ENCODE results near the gene DGKI.
A peak's percentile ranks its signal among the peaks of the same experiment; 100 is the strongest.

Gene DGKI

DNA sequence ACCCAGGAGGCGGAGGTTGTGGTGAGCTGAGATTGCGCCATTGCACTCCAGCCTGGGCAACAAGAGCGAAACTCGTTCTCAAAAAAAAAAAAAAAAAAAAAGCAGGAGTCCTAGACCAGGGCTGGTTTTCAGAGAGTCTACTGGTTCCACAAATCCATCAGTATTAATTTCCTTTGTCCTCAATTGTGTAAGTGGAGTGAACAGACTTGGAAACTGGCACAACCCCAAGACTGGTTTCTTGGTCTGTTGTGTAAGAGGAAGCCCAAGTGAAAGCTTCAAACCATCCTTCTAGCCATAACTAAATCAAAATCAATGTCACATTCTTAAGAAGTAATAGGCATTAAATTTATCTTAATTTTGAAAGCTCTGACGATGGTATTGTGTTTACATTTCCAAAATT, 213.6 kb downstream of the DGKI start:
- DNase-seq (ENCODE audit: low read depth, low spot score), result no peak

DNA sequence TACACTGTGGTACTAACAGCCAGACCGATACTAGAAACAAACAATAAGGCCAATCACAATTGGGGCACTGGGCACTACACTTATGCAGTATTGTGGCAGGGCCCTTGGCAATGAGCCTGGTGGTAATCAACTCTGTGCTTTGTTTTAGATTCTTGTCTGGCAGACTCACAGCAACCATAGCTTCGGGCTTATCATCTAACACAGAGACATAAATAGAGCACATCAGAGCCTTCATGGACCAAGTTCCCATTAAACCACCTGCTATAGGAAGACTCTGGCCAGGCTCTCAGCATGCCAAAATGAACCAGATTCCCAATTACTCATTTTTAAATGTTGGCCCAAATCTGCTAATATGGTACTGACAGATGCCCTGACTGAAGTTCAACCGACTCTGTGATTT, 218.6 kb downstream of the DGKI start:
- DNase-seq (ENCODE audit: low read depth, low spot score), result no peak
- no peak overlapping the region for H3K27ac ChIP-seq

More for the DNA sequence above, 213.6 kb downstream of the DGKI start:
- H3K27ac ChIP-seq, result no peak overlapping the region

DNA sequence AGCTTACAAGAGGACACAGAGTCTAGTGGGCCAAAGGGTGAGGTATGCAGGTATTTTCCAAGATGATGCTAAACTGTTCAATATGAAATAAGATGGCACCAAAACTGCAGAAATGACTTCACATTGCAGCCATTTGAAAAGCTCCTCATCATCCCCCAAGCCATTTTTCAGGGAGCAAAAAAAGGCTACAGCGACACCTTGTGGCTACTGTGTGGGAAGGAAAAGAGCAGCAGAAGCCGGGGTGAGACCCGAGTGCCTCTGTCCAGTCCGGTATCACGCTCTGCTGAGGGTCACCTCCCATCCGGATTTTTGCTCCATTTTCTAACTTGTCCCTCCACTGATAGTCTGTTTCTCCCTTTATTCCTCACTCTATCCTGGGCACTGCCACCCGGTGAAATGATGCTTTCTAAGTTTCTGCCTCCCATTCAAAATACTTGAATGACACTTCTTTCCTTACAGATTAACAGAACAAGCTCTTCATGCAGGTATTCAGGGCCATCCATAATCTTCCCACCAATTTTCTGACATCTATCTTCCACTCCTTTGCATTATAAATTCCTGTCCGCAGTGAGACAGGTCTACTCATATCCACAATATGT, 220.2 kb downstream of the DGKI start:
- DNase-seq (ENCODE audit: low read depth, low spot score), result no peak
- no peak overlapping the region for H3K27ac ChIP-seq

DNA sequence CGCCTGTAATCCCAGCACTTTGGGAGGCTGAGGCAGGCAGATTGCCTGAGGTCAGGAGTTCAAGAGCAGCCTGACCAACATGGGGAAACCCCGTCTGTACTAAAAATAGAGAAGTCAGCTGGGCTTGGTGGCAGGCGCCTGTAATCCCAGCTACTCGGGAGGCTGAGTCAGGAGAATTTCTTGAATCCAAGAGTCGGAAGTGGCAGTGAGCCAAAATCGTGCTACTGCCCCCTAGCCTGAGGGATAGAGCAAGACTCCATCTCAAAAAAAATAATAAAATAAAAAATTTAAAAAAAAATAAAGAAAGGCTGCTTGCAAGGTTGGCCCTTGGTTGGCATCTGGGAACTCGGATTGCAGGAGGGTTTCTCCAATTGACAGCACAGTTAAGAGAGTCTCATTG, 221.6 kb downstream of the DGKI start:
- H3K27ac ChIP-seq, result no peak overlapping the region
- DNase-seq (ENCODE audit: low read depth, low spot score), result no peak

DNA sequence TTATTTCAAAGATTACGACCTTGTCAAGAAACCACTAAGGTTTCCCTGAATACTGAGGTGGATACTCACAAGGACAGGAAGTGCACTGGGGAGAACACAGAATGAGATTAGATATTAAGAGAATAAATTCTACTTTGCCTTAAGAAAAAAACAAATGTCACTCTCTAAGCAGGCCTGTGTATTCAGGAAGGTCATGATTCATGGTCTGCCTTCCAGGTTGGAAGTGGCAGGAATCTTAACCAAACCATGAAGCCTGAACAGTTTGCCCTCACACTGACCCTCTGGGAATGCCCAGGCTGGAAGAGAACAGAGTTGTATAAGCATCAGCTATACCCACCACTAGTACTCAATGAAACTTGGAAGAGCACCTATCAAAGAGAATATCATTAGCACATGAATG, 227.6 kb downstream of the DGKI start:
- no peak overlapping the region for H3K27ac ChIP-seq

DNA sequence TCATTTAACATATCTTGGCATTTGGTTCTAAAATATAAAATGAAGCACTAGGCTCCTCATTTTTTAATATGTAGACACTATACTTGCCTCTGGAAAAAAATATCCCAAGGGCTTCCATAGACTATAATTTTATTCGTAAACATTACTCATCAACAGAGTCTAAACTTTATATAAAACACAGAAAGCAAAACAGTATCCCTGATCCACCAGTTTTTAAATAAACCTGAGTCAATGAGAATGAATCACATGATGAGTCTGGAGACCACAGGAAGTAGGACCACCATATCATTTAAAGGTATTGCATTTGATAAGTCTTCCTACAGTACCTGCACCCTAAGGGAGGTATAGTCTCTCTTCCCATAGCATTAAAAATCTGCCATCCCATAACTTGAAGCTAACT, 228.0 kb downstream of the DGKI start:
- no peak for DNase-seq (ENCODE audit: low read depth, low spot score)
- H3K27ac ChIP-seq, result no peak overlapping the region

More for the DNA sequence above, 227.6 kb downstream of the DGKI start:
- DNase-seq (ENCODE audit: low read depth, low spot score), result no peak

DNA sequence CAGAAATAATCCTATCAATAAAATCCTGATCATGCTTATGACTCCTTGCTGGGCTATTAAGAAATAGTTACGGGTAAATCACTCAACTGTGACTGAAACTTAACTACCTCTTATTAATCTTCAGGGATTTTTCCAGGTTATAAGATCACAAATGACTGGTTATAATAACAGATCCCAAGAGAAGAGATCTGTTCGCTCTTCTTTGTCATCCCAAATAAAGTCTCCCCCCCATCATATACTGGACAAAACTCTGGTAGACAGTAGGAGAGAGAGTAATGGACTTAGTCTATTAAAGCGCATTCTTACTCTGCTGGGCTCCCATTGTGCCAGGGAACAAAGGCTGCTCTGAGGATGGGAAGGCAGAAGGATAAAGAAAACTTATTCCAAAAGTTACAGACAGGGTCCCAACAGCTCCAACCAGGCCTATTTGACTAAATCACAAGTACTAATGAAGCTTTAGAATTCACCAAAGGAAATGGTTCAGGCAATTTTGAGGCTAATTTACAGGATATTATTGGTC, 233.7 kb downstream of the DGKI start:
- no peak for DNase-seq (ENCODE audit: low read depth, low spot score)
- no peak overlapping the region for H3K27ac ChIP-seq

DNA sequence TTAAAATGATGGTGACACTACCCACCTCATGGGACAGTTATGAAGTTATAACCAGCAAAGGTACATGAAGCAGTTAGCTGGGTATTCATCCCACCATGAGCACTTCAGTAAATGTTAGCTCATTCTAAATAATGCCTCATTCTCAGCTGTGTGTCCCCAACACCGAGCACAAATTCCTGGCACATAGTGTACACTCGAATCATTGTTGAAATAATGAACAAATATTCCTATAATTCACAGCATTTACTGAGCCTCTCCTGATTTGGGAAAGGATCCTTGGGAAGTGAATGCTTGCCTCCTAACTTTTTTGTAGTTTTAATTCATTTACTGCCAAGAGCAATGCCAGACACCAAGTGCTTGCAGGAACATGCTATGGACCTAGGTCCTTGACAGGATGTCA, 235.2 kb downstream of the DGKI start:
- no peak for DNase-seq (ENCODE audit: low read depth, low spot score)
- H3K27ac ChIP-seq, result no peak overlapping the region

DNA sequence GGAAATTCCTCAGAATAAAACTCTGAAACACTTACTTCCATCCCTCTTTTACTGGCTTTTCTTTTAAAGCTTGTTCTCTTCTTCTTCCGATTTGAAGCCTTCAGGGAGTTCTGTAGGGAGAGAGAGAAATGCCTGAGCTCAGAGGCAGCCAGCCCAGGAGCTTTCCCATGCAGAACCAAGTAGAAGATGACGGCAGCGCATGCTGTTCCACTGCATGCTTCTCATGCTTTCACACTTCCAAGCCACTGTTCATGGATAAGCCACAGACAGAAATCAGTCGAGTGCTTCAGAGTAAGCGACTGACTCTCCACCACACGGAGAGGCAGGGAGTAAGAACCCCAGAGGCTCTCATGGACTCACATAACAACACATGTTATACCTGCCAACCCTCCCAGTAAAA, 237.3 kb downstream of the DGKI start:
- DNase-seq (ENCODE audit: low read depth, low spot score), result no peak
- no peak overlapping the region for H3K27ac ChIP-seq

DNA sequence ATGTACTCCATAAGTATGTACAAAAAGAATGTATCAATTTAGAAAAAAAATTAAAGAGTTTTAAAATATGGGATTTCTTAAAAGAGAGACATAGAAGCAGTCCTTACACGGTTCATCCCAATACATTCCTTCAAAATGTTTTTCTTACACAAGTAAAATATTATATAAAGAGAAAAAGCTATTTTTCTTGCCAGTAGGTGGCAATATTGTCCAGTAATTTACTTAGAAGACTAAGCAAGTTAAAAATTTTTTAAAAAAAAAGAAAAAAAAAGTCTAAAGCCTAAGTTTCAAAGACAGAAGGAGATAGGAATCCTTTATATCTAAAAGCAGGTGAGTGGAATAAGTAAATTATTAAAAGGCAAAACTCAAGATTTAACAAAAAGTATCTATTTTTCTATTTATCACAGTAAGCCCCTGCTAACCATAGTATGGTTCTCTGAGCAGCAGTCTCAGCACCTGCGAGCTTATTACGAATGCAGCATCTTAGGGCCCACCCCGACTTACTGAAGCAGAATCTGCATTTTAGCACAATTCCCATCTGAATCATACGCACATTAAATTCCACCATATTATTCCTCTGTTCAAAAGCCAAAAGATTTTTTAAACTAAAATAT, 240.6 kb downstream of the DGKI start:
- DNase-seq (ENCODE audit: low read depth, low spot score), result no peak
- no peak overlapping the region for H3K27ac ChIP-seq

DNA sequence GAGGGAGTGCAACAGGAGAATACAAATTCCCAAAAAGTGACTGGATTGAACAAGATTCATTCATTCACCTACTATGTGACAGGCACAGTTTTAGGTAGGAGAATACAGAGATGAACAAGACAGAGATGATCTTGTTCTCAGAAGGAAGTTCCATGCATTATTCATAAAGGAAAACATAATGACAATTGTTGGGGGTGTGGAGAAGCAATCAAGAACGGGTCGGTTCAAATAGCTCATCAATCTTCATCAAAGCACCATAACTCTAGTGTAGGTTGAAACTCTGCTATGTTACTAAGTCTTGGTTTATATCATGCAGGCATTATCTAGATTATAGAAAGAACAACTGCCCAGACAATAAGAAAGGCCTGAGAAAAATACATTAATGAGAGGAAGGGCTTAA, 243.7 kb downstream of the DGKI start:
- DNase-seq (ENCODE audit: low read depth, low spot score), result no peak
- H3K27ac ChIP-seq, result no peak overlapping the region

DNA sequence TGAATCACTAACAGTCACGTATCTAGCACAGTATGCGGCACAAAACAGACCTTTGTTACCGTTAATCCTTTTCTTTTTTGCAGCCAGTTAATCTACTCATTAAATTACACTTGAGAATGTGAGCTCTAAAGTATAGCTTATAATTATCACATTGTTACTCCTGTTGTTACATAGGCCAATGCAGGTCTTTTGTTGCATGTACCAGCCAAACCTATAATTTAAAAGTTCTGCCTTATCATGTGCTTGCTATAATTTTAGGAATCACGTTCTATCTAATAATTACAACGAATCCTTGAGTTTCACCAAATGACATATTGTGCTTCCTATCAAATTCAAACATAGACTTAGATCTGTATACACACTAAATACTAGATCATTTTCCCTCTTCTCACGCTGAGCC, 245.1 kb downstream of the DGKI start:
- no peak overlapping the region for H3K27ac ChIP-seq
- no peak for DNase-seq (ENCODE audit: low read depth, low spot score)

DNA sequence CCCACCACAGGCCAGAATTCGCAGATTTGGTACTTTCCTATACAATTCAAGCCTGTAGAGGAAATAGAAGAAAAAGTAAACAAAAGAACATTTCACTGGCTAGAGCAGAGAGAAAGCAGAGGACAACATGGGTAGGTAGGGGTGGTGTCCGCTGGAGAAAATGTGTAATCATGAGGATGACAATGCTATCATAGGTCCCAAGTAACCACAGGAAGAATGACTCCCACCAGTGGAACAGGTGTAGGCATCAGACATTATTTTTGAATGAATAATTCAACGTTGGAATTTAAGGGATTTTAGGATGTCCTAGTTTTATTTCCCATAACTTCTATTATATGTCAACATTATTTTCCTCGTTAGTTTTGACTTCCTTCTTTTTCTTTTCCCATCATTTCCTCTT, 248.9 kb downstream of the DGKI start:
- H3K27ac ChIP-seq, result no peak overlapping the region
- DNase-seq (ENCODE audit: low read depth, low spot score), result no peak

DNA sequence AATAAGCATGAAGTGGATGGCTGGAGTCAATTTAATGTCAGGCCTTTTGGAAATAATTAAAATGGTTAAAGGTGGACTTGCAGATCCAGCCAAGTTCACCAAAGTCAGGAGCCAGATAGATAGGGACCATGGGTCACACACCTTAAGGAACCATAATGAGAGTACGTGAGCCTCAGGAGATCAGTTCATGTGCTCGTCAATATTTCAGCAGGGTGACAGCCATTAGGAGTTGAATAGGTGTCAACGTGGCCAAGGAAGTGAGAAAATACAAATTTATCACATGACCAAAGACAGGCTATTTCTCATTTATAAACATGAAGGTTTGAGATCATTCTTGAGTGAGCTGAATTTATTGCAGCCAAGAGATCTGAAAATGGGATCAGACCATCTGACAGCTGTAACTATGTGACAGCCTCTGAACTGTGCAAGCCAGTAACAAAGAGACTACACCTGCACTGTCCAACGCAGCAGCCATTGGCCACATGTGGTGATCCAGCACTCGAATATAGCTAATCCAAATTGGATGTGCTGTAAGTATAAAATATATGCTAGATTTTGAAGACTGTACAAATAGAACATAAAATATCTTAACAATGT, 253.6 kb downstream of the DGKI start:
- H3K27ac ChIP-seq, result no peak overlapping the region
- DNase-seq (ENCODE audit: low read depth, low spot score), result no peak

DNA sequence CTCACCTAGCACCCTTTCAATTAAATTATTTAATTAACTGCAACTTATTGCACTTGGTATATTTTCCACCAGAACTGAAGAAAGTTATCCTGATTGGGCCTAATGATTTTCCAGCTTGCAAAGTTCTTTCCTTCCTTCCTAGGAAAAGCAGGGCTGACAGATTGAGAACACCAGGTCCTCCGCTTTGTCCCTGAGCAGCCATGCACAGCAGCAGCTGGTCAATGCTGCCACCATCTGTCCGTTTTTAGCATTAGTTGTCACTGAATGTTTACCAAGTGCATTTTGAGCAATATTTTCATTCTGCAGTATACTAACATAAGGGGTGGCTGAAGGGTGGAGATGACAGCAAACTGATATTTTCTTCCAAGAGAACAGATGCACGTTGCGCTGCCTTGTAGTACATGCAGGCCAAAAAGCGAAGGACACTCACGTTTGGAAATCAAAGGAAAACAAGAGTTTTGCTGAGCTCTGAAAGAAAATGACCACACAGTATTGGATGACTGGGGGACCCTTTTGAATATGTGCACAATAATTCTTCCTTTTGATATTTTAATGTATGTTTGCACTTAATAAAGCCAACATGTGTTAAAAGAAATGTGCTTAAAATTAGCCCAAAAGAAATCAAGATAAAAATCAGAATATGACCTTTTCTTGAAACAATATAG, 254.4 kb downstream of the DGKI start:
- peak overlapping the region; percentile 59 for H3K27ac ChIP-seq
- peak; percentile 12 for DNase-seq (ENCODE audit: low read depth, low spot score)

DNA sequence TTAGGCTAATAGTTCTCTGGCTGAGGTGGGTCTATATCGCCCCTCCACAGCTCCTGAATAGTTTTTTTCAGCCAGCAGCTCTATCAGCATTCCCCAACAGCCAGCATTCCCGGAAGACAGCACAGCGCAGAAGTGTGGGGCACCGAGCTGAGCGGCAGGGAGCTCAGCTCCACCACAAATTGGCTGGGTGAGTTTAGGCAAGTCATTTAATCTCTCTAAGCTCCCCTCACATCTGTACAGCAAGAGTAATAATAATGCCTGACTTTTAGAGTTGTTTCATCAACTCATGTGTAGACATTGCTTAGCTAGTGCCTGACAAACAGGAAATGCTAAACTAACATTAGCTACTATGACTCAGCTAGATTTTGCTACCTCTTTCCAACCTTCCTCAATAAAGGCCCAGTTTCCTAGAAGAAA, 255.3 kb downstream of the DGKI start:
- DNase-seq (ENCODE audit: low read depth, low spot score), result peak; percentile 16
- H3K27ac ChIP-seq, result peak overlapping the region; percentile 59

DNA sequence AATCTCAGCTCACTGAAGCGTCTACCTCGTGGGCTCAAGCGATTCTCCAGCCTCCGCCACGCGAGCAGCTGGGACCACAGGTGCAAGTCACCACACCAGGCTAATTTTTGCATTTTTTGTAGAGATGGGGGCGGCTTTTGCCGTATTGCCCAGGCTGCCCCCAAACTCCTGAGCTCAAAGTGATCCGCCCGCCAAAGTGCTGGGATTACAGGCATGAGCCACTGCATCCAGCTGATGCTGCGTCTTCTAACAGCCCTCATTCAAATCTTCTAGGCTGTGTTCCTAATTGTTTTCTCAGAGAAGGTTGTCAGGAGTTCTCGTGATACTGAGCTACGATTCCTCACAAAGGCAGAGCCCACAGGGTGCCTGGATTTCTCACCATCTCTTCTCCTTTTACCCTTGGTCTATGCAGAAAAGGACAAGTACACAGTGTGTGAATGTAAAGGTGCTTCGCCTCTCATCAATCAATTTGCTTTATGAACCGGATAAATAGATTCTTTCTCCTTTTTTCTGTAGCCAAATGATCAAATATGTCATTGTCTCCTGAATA, 255.9 kb downstream of the DGKI start:
- DNase-seq (ENCODE audit: low read depth, low spot score), result no peak
- H3K27ac ChIP-seq, result peak overlapping the region; percentile 59

DNA sequence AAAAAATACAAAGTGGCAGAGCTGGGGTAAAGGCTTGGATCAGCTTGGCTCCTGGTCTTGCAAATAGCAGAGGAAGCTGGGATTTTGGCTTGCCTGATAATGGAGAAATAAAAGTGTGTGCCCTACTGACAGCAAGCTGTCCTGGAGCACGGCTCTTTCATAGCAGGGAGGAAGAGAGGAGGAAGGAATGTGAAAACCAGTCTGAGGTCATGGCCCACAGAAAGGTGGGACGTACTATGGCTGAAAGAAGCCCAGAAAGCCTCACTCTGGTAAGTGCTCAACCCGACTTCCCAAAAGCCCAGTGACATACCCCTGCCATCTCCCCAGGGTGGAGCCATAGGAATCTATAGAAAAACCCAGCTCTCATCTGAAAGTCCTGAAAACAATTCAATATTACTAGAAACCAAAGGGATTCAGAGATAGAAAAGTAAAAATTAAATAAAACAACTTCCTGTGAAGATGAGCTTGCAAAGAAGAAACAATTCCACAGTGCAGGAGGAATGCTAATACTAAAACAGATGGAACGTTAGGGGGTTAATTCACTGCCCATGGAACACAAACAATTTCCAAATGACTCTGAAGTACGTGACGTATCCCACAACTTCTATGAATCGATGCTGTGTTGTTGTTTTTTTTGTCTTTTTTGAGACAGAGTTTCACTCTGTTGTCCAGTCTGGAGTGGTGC, 256.6 kb downstream of the DGKI start:
- H3K27ac ChIP-seq, result no peak overlapping the region
- DNase-seq (ENCODE audit: low read depth, low spot score), result no peak

DNA sequence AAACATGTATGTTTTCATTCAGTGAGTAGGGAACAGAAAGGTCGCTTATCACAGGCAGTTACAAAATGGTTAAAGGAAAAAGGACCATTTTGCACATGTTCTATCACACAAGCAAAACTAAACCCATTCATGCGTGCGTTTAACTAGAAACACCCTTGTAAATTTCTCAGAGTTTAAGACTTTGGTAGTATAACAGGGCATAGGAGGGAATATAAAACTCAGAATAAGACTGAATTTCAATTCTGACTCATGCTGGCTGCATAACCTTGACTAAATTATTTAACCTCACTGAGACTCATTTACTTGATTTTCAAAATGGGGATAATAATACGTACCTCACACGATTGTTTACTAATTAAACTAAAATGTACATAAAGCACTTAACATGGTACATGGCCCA, 259.4 kb downstream of the DGKI start:
- H3K27ac ChIP-seq, result no peak overlapping the region
- DNase-seq (ENCODE audit: low read depth, low spot score), result no peak

DNA sequence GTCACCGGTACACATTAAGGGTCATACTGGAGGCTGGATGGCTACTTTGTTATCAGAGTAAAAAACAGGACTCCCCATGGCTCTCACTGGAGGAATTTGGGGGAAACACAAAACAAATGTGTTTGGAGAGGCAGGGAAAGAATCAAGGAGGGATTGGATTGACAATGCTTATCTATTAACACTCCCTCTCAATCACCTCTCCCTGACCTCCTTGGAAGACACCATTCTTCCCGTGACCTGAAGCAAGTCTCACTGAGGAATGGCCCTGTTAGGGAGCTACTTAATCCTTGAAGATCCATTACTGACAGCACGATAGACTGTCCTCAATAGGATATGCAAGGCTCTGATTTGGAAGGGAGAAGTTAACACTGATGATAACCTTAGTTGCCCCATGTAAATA, 261.2 kb downstream of the DGKI start:
- no peak for DNase-seq (ENCODE audit: low read depth, low spot score)
- H3K27ac ChIP-seq, result no peak overlapping the region
